NCI-H2171 (cell line): Measurements from ENCODE around the gene ZNF846.
"Not testable (repeated sequence)": the region's sequence is repeated elsewhere in the genome, so short reads cannot be mapped to it uniquely, and the experiment has no call there.

ENCODE experiments used
- DNase-seq: peaks from one replicate; lab custom pipeline; 2025; lab: John Stamatoyannopoulos, UW

Gene ZNF846

GRCh38 chr19:9784163-9784496 is 15.6 kb upstream of the ZNF846 start:
- DNase-seq, result not testable (repeated sequence)

GRCh38 chr19:9782338-9782737 is 13.8 kb upstream of the ZNF846 start:
- DNase-seq, result no peak

- DNase-seq, result no peak
These were observed 10.7 kb downstream of the ZNF846 start for GRCh38 chr19:9757544-9758501.

GRCh38 chr19:9752701-9753443 is 15.7 kb downstream of the ZNF846 start:
- no peak for DNase-seq

- no peak for DNase-seq
These were observed 17.1 kb downstream of the ZNF846 start for GRCh38 chr19:9751446-9751845.

GRCh38 chr19:9741476-9742171 is 26.9 kb downstream of the ZNF846 start:
- DNase-seq, result no peak

- no peak for DNase-seq
These were observed 32.6 kb downstream of the ZNF846 start for GRCh38 chr19:9735986-9736385.

GRCh38 chr19:9730056-9730455 is 38.5 kb downstream of the ZNF846 start:
- DNase-seq, result not testable (repeated sequence)

- DNase-seq, result no peak
These were observed 39.4 kb downstream of the ZNF846 start for GRCh38 chr19:9729162-9729561.

GRCh38 chr19:9727644-9728043 is 40.9 kb downstream of the ZNF846 start:
- DNase-seq, result no peak

GRCh38 chr19:9725508-9726201 is 42.9 kb downstream of the ZNF846 start:
- not testable (repeated sequence) for DNase-seq

GRCh38 chr19:9724157-9724556 is 44.4 kb downstream of the ZNF846 start:
- DNase-seq, result no peak

GRCh38 chr19:9721861-9722260 is 46.7 kb downstream of the ZNF846 start:
- no peak for DNase-seq

GRCh38 chr19:9720541-9720940 is 48.0 kb downstream of the ZNF846 start:
- DNase-seq, result no peak

- no peak for DNase-seq
These were observed 56.7 kb downstream of the ZNF846 start for GRCh38 chr19:9711815-9712214.

GRCh38 chr19:9709305-9709704 is 59.2 kb downstream of the ZNF846 start:
- DNase-seq, result no peak

- DNase-seq, result no peak
These were observed 62.7 kb downstream of the ZNF846 start for GRCh38 chr19:9705836-9706235.

GRCh38 chr19:9702186-9702585 is 66.4 kb downstream of the ZNF846 start:
- no peak for DNase-seq
